Activated B cell treated with CpG ODN at 0.5 μM for 24 hours (primary cell): Measurements from ENCODE around the gene RSPH3. TPM values are rescaled to one million over a fixed set of nuclear protein-coding genes. Genes with fewer than 3 reads are reported as not detected.
"Not testable (repeated sequence)": the region's sequence is repeated elsewhere in the genome, so short reads cannot be mapped to it uniquely, and the experiment has no call there.

Experiments
- ATAC-seq: fragments of 200-7000 bp; cut with Tn5 transposase; one replicate; pipeline ENCODE4 v1.10.0; 2021; ENCODE audit warnings: low read depth, mild to moderate bottlenecking, moderate library complexity
- CTCF ChIA-PET: fragments of 350-600 bp; sonication (Branson Sonifier 250); formaldehyde crosslinking; loops from one replicate; lab custom pipeline; 2021; ENCODE audit warnings: antibody characterized with exemption; lab: Charles Lee
- POLR2A ChIA-PET: fragments of 350-600 bp; sonication (Branson Sonifier 250); formaldehyde crosslinking; loops from one replicate; lab custom pipeline; 2021; ENCODE audit warnings: antibody characterized with exemption; lab: Charles Lee
- DNase-seq: peaks from one replicate; pipeline ENCODE4 v3.0.0; 2022
- H3K27ac Mint-ChIP-seq: one replicate; pipeline ENCODE4 v1.8.0; 2020; ENCODE audit warnings: mixed read lengths
- H3K27me3 Mint-ChIP-seq: one replicate; pipeline ENCODE4 v1.8.0; 2021; ENCODE audit warnings: mixed read lengths
- H3K36me3 Mint-ChIP-seq: one replicate; pipeline ENCODE4 v1.8.0; 2021; ENCODE audit warnings: low read depth, mixed read lengths
- H3K4me1 Mint-ChIP-seq: one replicate; pipeline ENCODE4 v1.8.0; 2021; ENCODE audit warnings: mixed read lengths
- H3K4me3 Mint-ChIP-seq: one replicate; pipeline ENCODE4 v1.8.0; 2020; ENCODE audit warnings: mild to moderate bottlenecking, mixed read lengths
- H3K9me3 Mint-ChIP-seq: one replicate; pipeline ENCODE4 v1.8.0; 2020; ENCODE audit warnings: mixed read lengths
- CTCF ChIP-seq: fragments of 200-600 bp; IDR thresholded peaks from one replicate; pipeline ENCODE4 v1.8.0; 2022; ENCODE audit warnings: antibody characterized with exemption, mild to moderate bottlenecking
- intact Hi-C: fragments of 100-400 bp; cut with micrococcal nuclease; formaldehyde crosslinking; loops from one replicate; pipeline ENCODE4 v1.15.1; 2024
- total RNA-seq: library from RNA; stranded (reverse); gene quantifications from 2 replicates; pipeline ENCODE4 v1.2.3, GENCODE V29; 2022

Gene RSPH3
- total RNA-seq, 1 donor from 2014 or later, result 2.4 TPM

- Mint-ChIP-seq H3K36me3 (peaks cover 80% of the 10 kb centered on the region), H3K4me1 (peaks cover 76% of the 10 kb centered on the region), H3K27ac (peak overlapping the region; percentile 100), H3K9me3 (no peaks in the 10 kb centered on the region), H3K4me3 (no peak overlapping the region), H3K27me3 (no peaks in the 10 kb centered on the region)
- ChIA-PET POLR2A (interaction anchor here (1.1 to 11.4 kb wide), 10 partner anchors 8 to 96 kb away, joined by 3 to 1007 read pairs (median 7); partner anchors contain the start of genes RSPH3 and TAGAP), CTCF (interaction anchor here (8.7 to 9.9 kb wide), 2 partner anchors 27 to 98 kb away, joined by 113 to 115 read pairs; no protein-coding TSS in a partner anchor)
- DNase-seq (no peak), ATAC-seq (no peak)
- intact Hi-C loops, result no loop called here
- TF ChIP-seq CTCF, result no peak
Measured at GRCh38 chr6:159036673-159037072, 36.7 kb upstream of the RSPH3 start.

GRCh38 chr6:159035891-159036290, 35.9 kb upstream of the RSPH3 start:
- H3K36me3 Mint-ChIP-seq, result peaks cover 72% of the 10 kb centered on the region
- ATAC-seq, result no peak
- DNase-seq, result no peak
- H3K9me3 Mint-ChIP-seq, result no peaks in the 10 kb centered on the region
- intact Hi-C loops, result no loop called here
- no peak for TF ChIP-seq CTCF
- H3K27me3 Mint-ChIP-seq, result no peaks in the 10 kb centered on the region
- H3K4me1 Mint-ChIP-seq, result peaks cover 68% of the 10 kb centered on the region
- H3K4me3 Mint-ChIP-seq, result no peak overlapping the region
- CTCF ChIA-PET, result interaction anchor here (1.1 to 9.9 kb wide), 2 partner anchors 27 to 99 kb away, joined by 6 to 115 read pairs; no protein-coding TSS in a partner anchor
- H3K27ac Mint-ChIP-seq, result peak overlapping the region; percentile 100
- POLR2A ChIA-PET, result interaction anchor here (0.5 to 11.4 kb wide), 10 partner anchors 9 to 97 kb away, joined by 3 to 1007 read pairs (median 7); partner anchors contain the start of genes RSPH3 and TAGAP

GRCh38 chr6:159033160-159034049, 33.4 kb upstream of the RSPH3 start:
- ATAC-seq (no peak), DNase-seq (no peak)
- H3K4me3 Mint-ChIP-seq, result no peak overlapping the region
- POLR2A ChIA-PET, result interaction anchor here (0.9 to 2.2 kb wide), 6 partner anchors 11 to 71 kb away, joined by 3 to 11 read pairs (median 6); partner anchors contain the start of genes RSPH3 and TAGAP
- peaks cover 44% of the 10 kb centered on the region for H3K4me1 Mint-ChIP-seq
- no peak for TF ChIP-seq CTCF
- intact Hi-C loops, result no loop called here
- H3K36me3 Mint-ChIP-seq, result peaks cover 47% of the 10 kb centered on the region
- H3K9me3 Mint-ChIP-seq, result no peaks in the 10 kb centered on the region
- H3K27ac Mint-ChIP-seq, result peak overlapping the region; percentile 76
- no peaks in the 10 kb centered on the region for H3K27me3 Mint-ChIP-seq
- CTCF ChIA-PET, result interaction anchor here (1.1 to 1.5 kb wide), 4 partner anchors 24 to 101 kb away, joined by 3 to 4 read pairs (median 4); no protein-coding TSS in a partner anchor

- POLR2A ChIA-PET, result interaction anchor here (2.2 kb wide), 1 partner anchor 23 kb away, joined by 8 read pairs; no protein-coding TSS in a partner anchor
- no peak for TF ChIP-seq CTCF
- intact Hi-C loops, result no loop called here
- ATAC-seq (no peak), DNase-seq (no peak)
- Mint-ChIP-seq H3K36me3 (peaks cover 37% of the 10 kb centered on the region), H3K27ac (peak overlapping the region; percentile 59), H3K27me3 (no peaks in the 10 kb centered on the region), H3K4me3 (no peak overlapping the region), H3K4me1 (peaks cover 30% of the 10 kb centered on the region), H3K9me3 (peaks cover 3% of the 10 kb centered on the region)
- CTCF ChIA-PET, result interaction anchor here (1.2 to 1.5 kb wide), 2 partner anchors 23 to 72 kb away, joined by 3 to 4 read pairs; no protein-coding TSS in a partner anchor
Measured at GRCh38 chr6:159031846-159032245, 31.8 kb upstream of the RSPH3 start.

- peaks cover 30% of the 10 kb centered on the region for H3K36me3 Mint-ChIP-seq
- H3K4me1 Mint-ChIP-seq, result peaks cover 15% of the 10 kb centered on the region
- H3K27ac Mint-ChIP-seq, result no peak overlapping the region
- TF ChIP-seq CTCF, result no peak
- CTCF ChIA-PET, result interaction anchor here (1.6 kb wide), 1 partner anchor 105 kb away, joined by 3 read pairs; no protein-coding TSS in a partner anchor
- POLR2A ChIA-PET, result interaction anchor here (1.0 kb wide), 2 partner anchors 9 to 50 kb away, joined by 3 to 5 read pairs; no protein-coding TSS in a partner anchor
- no peaks in the 10 kb centered on the region for H3K27me3 Mint-ChIP-seq
- H3K4me3 Mint-ChIP-seq, result no peak overlapping the region
- intact Hi-C loops, result no loop called here
- DNase-seq, result no peak
- no peak for ATAC-seq
- peaks cover 11% of the 10 kb centered on the region for H3K9me3 Mint-ChIP-seq
Measured at GRCh38 chr6:159030168-159030567, 30.2 kb upstream of the RSPH3 start.

GRCh38 chr6:159025224-159025623, 25.2 kb upstream of the RSPH3 start:
- Mint-ChIP-seq H3K36me3 (peaks cover 28% of the 10 kb centered on the region), H3K9me3 (peaks cover 19% of the 10 kb centered on the region), H3K27ac (peak overlapping the region; percentile 25)
- H3K27me3 Mint-ChIP-seq, ATAC-seq, H3K4me3 Mint-ChIP-seq, DNase-seq, H3K4me1 Mint-ChIP-seq, intact Hi-C loops: not testable (repeated sequence)
- ChIA-PET POLR2A (interaction anchor here (0.6 kb wide), 1 partner anchor 56 kb away, joined by 3 read pairs; no protein-coding TSS in a partner anchor), CTCF (interaction anchor here (1.1 kb wide), 1 partner anchor 17 kb away, joined by 3 read pairs; no protein-coding TSS in a partner anchor)
